Aorta (tissue), 5 donors: ENCODE data around the gene CD248. TPM values are rescaled to one million over a fixed set of nuclear protein-coding genes. Genes with fewer than 3 reads are reported as not detected.

ENCODE experiments used
- ATAC-seq: fragments of 200-7000 bp; cut with Tn5 transposase; one replicate; pipeline ENCODE4 v1.9.1; 2022; ENCODE audit warnings: moderate library complexity; ENCODE audit not compliant: low FRiP score
- DNase-seq, 2 donors: peaks; one replicate each; pipeline ENCODE4 v3.0.0-alpha.2; 2020
- H3K27ac ChIP-seq, 2 donors: one replicate each; pipeline ENCODE4 v1.5.1; 2013; ENCODE audit warnings: low read length in 2 of 2, mild to moderate bottlenecking in 2 of 2, moderate library complexity in 2 of 2, control low read depth in 1 of 2, inconsistent platforms in 1 of 2, low read depth in 1 of 2
- H3K27me3 ChIP-seq, 2 donors: one replicate each; pipeline ENCODE4 v1.6.1; 2013; ENCODE audit warnings: control low read depth in 1 of 2, low read length in 1 of 2, mild to moderate bottlenecking in 1 of 2, moderate library complexity in 1 of 2; ENCODE audit not compliant: insufficient read depth in 2 of 2, control insufficient read depth in 1 of 2
- H3K36me3 ChIP-seq, 2 donors: one replicate each; pipeline ENCODE4 v1.6.1; 2013; ENCODE audit warnings: control low read depth in 1 of 2, low read length in 1 of 2, mild to moderate bottlenecking in 1 of 2; ENCODE audit not compliant: insufficient read depth in 2 of 2, control insufficient read depth in 1 of 2
- H3K4me1 ChIP-seq, 2 donors: one replicate each; pipeline ENCODE4 v1.6.1; 2013; ENCODE audit warnings: low read length in 2 of 2, control low read depth in 1 of 2, mild to moderate bottlenecking in 1 of 2, moderate library complexity in 1 of 2; ENCODE audit not compliant: insufficient read depth in 2 of 2, control insufficient read depth in 1 of 2
- H3K4me3 ChIP-seq, 2 donors: one replicate each; pipeline ENCODE4 v1.5.1; 2013; ENCODE audit warnings: low read length in 2 of 2, control low read depth in 1 of 2, mild to moderate bottlenecking in 1 of 2
- H3K9me3 ChIP-seq: one replicate; pipeline ENCODE4 v1.6.1; 2013; ENCODE audit warnings: mild to moderate bottlenecking, low read length; ENCODE audit not compliant: control insufficient read depth
- WGBS, 2 donors: extraction: QIAGEN DNeasy Blood & Tissue Kit; methylation state at CpG; one replicate each; pipeline ENCODE4 v1.1.7; 2013; 5-methylcytosine and 5-hydroxymethylcytosine counted together
- intact Hi-C, 2 donors: fragments of 100-400 bp; cut with DNase I; formaldehyde crosslinking; loops; one replicate each; pipeline versions ENCODE4 v1.14.2 to v1.15.0; 2022
- polyA plus RNA-seq, 2 donors: library from polyadenylated mRNA; stranded (reverse); fragments of 200-250 nt; gene quantifications; one replicate each; pipeline ENCODE4 v1.2.3, GENCODE V29; 2013
- total RNA-seq, 2 donors: library from RNA; stranded (reverse); fragmentation: NEBNext Ultra II Directional; extraction: Animal tissue kit (Norgen Biotek cat#: 25700); gene quantifications; one replicate each; pipeline ENCODE4 v1.2.1, GENCODE V29; 2021
- donor health status: healthy with polysubstance abuse.
- donor health status: Bipolar disorder and iron deficiency.
- donor health status: DM: no; HTN: no; CAD: no.
- donor health status: DM: no; HTN: no; CAD: no.
- donor health status: DM: yes; HTN: yes; CAD: no.

CD248 gene
- total and polyA plus RNA-seq, 4 donors, result 3.1 to 118 (median 22.9) TPM

- H3K36me3 ChIP-seq, result no peaks in the 10 kb centered on the region
- H3K9me3 ChIP-seq, result no peaks in the 10 kb centered on the region
- no peaks in the 10 kb centered on the region for H3K27me3 ChIP-seq
- 11 to 13% methylated on average over 36 of the region's 36 CpGs for WGBS, 2 donors
- H3K4me3 ChIP-seq, result peak overlapping the region; percentile 6 to 23
- peak overlapping the region in 1 of 2 donors; percentile 59 for H3K27ac ChIP-seq
- no peaks in the 10 kb centered on the region for H3K4me1 ChIP-seq
- intact Hi-C loops, result no loop called here
- DNase-seq (peak; percentile 88 to 92), ATAC-seq (peak; percentile 79)
Observed at GRCh38 chr11:66289548-66290329, 27.1 kb downstream of the CD248 start.

- Histone ChIP-seq H3K9me3 (no peaks in the 10 kb centered on the region), H3K27ac (peak within 1 kb of the TSS; percentile 43 to 77), H3K36me3 (no peaks in the 10 kb centered on the region), H3K27me3 (no peaks in the 10 kb centered on the region), H3K4me3 (peak within 1 kb of the TSS; percentile 51 to 54), H3K4me1 (no peaks in the 10 kb centered on the region)
- ATAC-seq (peak; percentile 97), DNase-seq (peak; percentile 99 to 100)
- 0% methylated on average over 71 to 87 of the region's 87 CpGs for WGBS, 2 donors
- intact Hi-C loops, result no loop called here
Observed at GRCh38 chr11:66288671-66289547, 27.9 kb downstream of the CD248 start, which contains the start of gene YIF1A. YIF1A (minus strand) TSS chr11:66289143; CDS start chr11:66288985, 158 bp downstream.

- intact Hi-C loops, result no loop called here
- Histone ChIP-seq H3K27ac (peak overlapping the region in 1 of 2 donors; percentile 77), H3K36me3 (no peaks in the 10 kb centered on the region), H3K9me3 (no peaks in the 10 kb centered on the region), H3K27me3 (no peaks in the 10 kb centered on the region), H3K4me1 (no peaks in the 10 kb centered on the region), H3K4me3 (peak overlapping the region; percentile 51 to 54)
- DNase-seq, result peak in 1 of 2 donors; percentile 51
- no peak for ATAC-seq
- WGBS, 2 donors, result 22 to 23% methylated on average over 20 of the region's 20 CpGs
Observed at GRCh38 chr11:66287889-66288670, 28.8 kb downstream of the CD248 start.

GRCh38 chr11:66287211-66287888, 29.5 kb downstream of the CD248 start:
- no peaks in the 10 kb centered on the region for H3K36me3 ChIP-seq
- no peak overlapping the region for H3K4me3 ChIP-seq
- WGBS, 2 donors, result 72 to 79% methylated on average over 10 of the region's 10 CpGs
- DNase-seq, result no peak
- no peaks in the 10 kb centered on the region for H3K9me3 ChIP-seq
- no peak for ATAC-seq
- no peaks in the 10 kb centered on the region for H3K4me1 ChIP-seq
- H3K27me3 ChIP-seq, result no peaks in the 10 kb centered on the region
- no peak overlapping the region for H3K27ac ChIP-seq
- intact Hi-C loops, result no loop called here

- Histone ChIP-seq H3K27me3 (no peaks in the 10 kb centered on the region), H3K36me3 (no peaks in the 10 kb centered on the region), H3K4me3 (no peak overlapping the region), H3K9me3 (no peaks in the 10 kb centered on the region), H3K4me1 (no peaks in the 10 kb centered on the region), H3K27ac (no peak overlapping the region)
- ATAC-seq, result no peak
- intact Hi-C loops, result no loop called here
- WGBS, 2 donors, result 73 to 75% methylated on average over 5 of the region's 5 CpGs
- no peak for DNase-seq
Observed at GRCh38 chr11:66286699-66287098, 30.1 kb downstream of the CD248 start.

- 73 to 78% methylated on average over 13 of the region's 13 CpGs for WGBS, 2 donors
- no peaks in the 10 kb centered on the region for H3K4me1 ChIP-seq
Observed at GRCh38 chr11:66285250-66285947, 31.4 kb downstream of the CD248 start.

GRCh38 chr11:66284526-66285078, 32.2 kb downstream of the CD248 start:
- 88 to 92% methylated on average over 16 of the region's 16 CpGs for WGBS, 2 donors
- DNase-seq, result no peak
- ATAC-seq, result no peak
- Histone ChIP-seq H3K27me3 (no peaks in the 10 kb centered on the region), H3K4me1 (no peaks in the 10 kb centered on the region), H3K4me3 (no peak overlapping the region), H3K27ac (no peak overlapping the region), H3K36me3 (no peaks in the 10 kb centered on the region), H3K9me3 (no peaks in the 10 kb centered on the region)
- intact Hi-C loops, result loop anchor here in 1 of 2 donors (2.0 kb wide), 1 partner anchor 62 kb away; no protein-coding TSS in a partner anchor

More at GRCh38 chr11:66285250-66285947, 31.4 kb downstream of the CD248 start:
- no peaks in the 10 kb centered on the region for H3K27me3 ChIP-seq
- intact Hi-C loops, result loop anchor here in 1 of 2 donors (2.0 kb wide), 1 partner anchor 63 kb away; no protein-coding TSS in a partner anchor
- no peak overlapping the region for H3K4me3 ChIP-seq
- no peak for ATAC-seq
- no peak overlapping the region for H3K27ac ChIP-seq
- H3K36me3 ChIP-seq, result no peaks in the 10 kb centered on the region
- H3K9me3 ChIP-seq, result no peaks in the 10 kb centered on the region
- no peak for DNase-seq
